ENCODE results near the gene TENM4. TPM values are rescaled to one million over a fixed set of nuclear protein-coding genes. Genes with fewer than 3 reads are reported as not detected.
"Not testable (repeated sequence)": the region's sequence is repeated elsewhere in the genome, so short reads cannot be mapped to it uniquely, and the experiment has no call there.

Gene TENM4
- total RNA-seq, 4 donors from 2014 or later = 0.88 to 61.5 (median 4.0) TPM

- Histone ChIP-seq H3K4me3 (no peak overlapping the region), H3K4me1 (no peaks in the 10 kb centered on the region), H3K9me3 (no peaks in the 10 kb centered on the region), H3K36me3 (no peaks in the 10 kb centered on the region), H3K27me3 (no peaks in the 10 kb centered on the region), H3K27ac (no peak overlapping the region)
- DNase-seq = no peak
- TF ChIP-seq CTCF (IDR thresholded peaks at IDR 0.05) = no peak
- no peak for TF ChIP-seq POLR2A (IDR thresholded peaks at IDR 0.05)
- intact Hi-C loops (cut with DNase I; ENCODE audit: low total_unique reads) = loop anchor here (10.0 kb wide), 1 partner anchor 171 kb away; no protein-coding TSS in a partner anchor
Measured at GRCh38 chr11:78643676-78644056, 797.2 kb downstream of the TENM4 start.

GRCh38 chr11:78642979-78643675, 797.7 kb downstream of the TENM4 start:
- Histone ChIP-seq H3K36me3 (no peaks in the 10 kb centered on the region), H3K9me3 (no peaks in the 10 kb centered on the region), H3K4me3 (no peak overlapping the region), H3K4me1 (no peaks in the 10 kb centered on the region), H3K27me3 (no peaks in the 10 kb centered on the region), H3K27ac (no peak overlapping the region)
- no peak for DNase-seq
- intact Hi-C loops (cut with DNase I; ENCODE audit: low total_unique reads) = loop anchor here (10.0 kb wide), 1 partner anchor 172 kb away; no protein-coding TSS in a partner anchor
- no peak for TF ChIP-seq CTCF (IDR thresholded peaks at IDR 0.05)
- TF ChIP-seq POLR2A (IDR thresholded peaks at IDR 0.05) = no peak

- Histone ChIP-seq H3K9me3 (no peaks in the 10 kb centered on the region), H3K4me1 (no peaks in the 10 kb centered on the region), H3K27ac (no peak overlapping the region), H3K27me3 (no peaks in the 10 kb centered on the region), H3K36me3 (no peaks in the 10 kb centered on the region), H3K4me3 (no peak overlapping the region)
- DNase-seq = no peak
- intact Hi-C loops (cut with DNase I; ENCODE audit: low total_unique reads) = loop anchor here (10.0 kb wide), 1 partner anchor 173 kb away; no protein-coding TSS in a partner anchor
- no peak for TF ChIP-seq CTCF (IDR thresholded peaks at IDR 0.05)
Measured at GRCh38 chr11:78641541-78641940, 799.3 kb downstream of the TENM4 start.

GRCh38 chr11:78638704-78639380, 802.0 kb downstream of the TENM4 start:
- intact Hi-C loops (cut with DNase I; ENCODE audit: low total_unique reads) = no loop called here

GRCh38 chr11:78637527-78637926, 803.3 kb downstream of the TENM4 start:
- H3K4me1 ChIP-seq; H3K4me3 ChIP-seq; H3K36me3 ChIP-seq; intact Hi-C loops (cut with DNase I; ENCODE audit: low total_unique reads); DNase-seq; H3K27me3 ChIP-seq; H3K27ac ChIP-seq; H3K9me3 ChIP-seq: not testable (repeated sequence)

More at GRCh38 chr11:78638704-78639380, 802.0 kb downstream of the TENM4 start:
- Histone ChIP-seq H3K27me3 (no peaks in the 10 kb centered on the region), H3K4me3 (no peak overlapping the region), H3K36me3 (no peaks in the 10 kb centered on the region), H3K9me3 (no peaks in the 10 kb centered on the region), H3K27ac (no peak overlapping the region), H3K4me1 (no peaks in the 10 kb centered on the region)
- DNase-seq = no peak
- TF ChIP-seq POLR2A (IDR thresholded peaks at IDR 0.05) = no peak
- no peak for TF ChIP-seq CTCF (IDR thresholded peaks at IDR 0.05)

Measured in uterus (tissue), 4 donors.